Caco-2 (cell line): Measurements from ENCODE around the gene ETV3L. TPM values are rescaled to one million over a fixed set of nuclear protein-coding genes. Genes with fewer than 3 reads are reported as not detected.

ENCODE experiments used
- BruUV-seq: library from RNA; stranded (reverse); fragments of 400-500 nt; replicated peaks from 2 replicates; lab custom pipeline; 2021; lab: Mats Ljungman, UMichigan
- CTCF ChIA-PET: fragments of 300-600 bp; sonication (Branson Sonifier 250); formaldehyde crosslinking; loops from one replicate; lab custom pipeline; 2022; ENCODE audit warnings: antibody characterized with exemption; lab: Charles Lee
- POLR2A ChIA-PET: fragments of 300-600 bp; sonication (Branson Sonifier 250); formaldehyde crosslinking; loops from one replicate; lab custom pipeline; 2022; ENCODE audit warnings: antibody characterized with exemption; lab: Charles Lee
- DNase-seq, 2 experiments: peaks; one replicate each; pipeline versions ENCODE4 v3.0.0 to v3.0.0-alpha.2; 2020 to 2022
- H3K27me3 ChIP-seq: replicated peaks from 2 replicates; pipeline ENCODE4 v1.6.0; 2011; ENCODE audit warnings: low read length; ENCODE audit not compliant: control insufficient read depth, insufficient read depth
- H3K36me3 ChIP-seq: 2 replicates; pipeline ENCODE4 v1.5.1; 2011; ENCODE audit warnings: low read length; ENCODE audit not compliant: control insufficient read depth, insufficient read depth
- H3K4me1 ChIP-seq: fragments of 250-450 bp; sonication (Bioruptor Pico); 2 replicates; pipeline ENCODE4 v1.5.1; 2020; ENCODE audit warnings: mild to moderate bottlenecking
- H3K4me3 ChIP-seq: 2 replicates; pipeline ENCODE4 v1.5.1; 2011; ENCODE audit warnings: low read depth, mild to moderate bottlenecking, control low read depth, low read length
- H3K9me3 ChIP-seq: fragments of 250-450 bp; sonication (Bioruptor Pico); 2 replicates; pipeline ENCODE4 v1.5.1; 2020; ENCODE audit warnings: mild to moderate bottlenecking, moderate library complexity
- H3K27ac Mint-ChIP-seq: one replicate; pipeline ENCODE4 v1.8.0; 2022; ENCODE audit warnings: mixed read lengths; ENCODE audit not compliant: unreplicated experiment
- H3K27me3 Mint-ChIP-seq: one replicate; pipeline ENCODE4 v1.8.0; 2022; ENCODE audit warnings: mixed read lengths; ENCODE audit not compliant: insufficient read depth, unreplicated experiment
- H3K36me3 Mint-ChIP-seq: one replicate; pipeline ENCODE4 v1.8.0; 2022; ENCODE audit warnings: mild to moderate bottlenecking, mixed read lengths; ENCODE audit not compliant: insufficient read depth, unreplicated experiment
- H3K4me1 Mint-ChIP-seq: one replicate; pipeline ENCODE4 v1.8.0; 2022; ENCODE audit warnings: low read depth, mixed read lengths; ENCODE audit not compliant: unreplicated experiment
- H3K4me3 Mint-ChIP-seq: one replicate; pipeline ENCODE4 v1.8.0; 2022; ENCODE audit warnings: mild to moderate bottlenecking, moderate library complexity, mixed read lengths; ENCODE audit not compliant: unreplicated experiment
- H3K9me3 Mint-ChIP-seq: one replicate; pipeline ENCODE4 v1.8.0; 2022; ENCODE audit warnings: mixed read lengths; ENCODE audit not compliant: unreplicated experiment
- intact Hi-C: fragments of 100-400 bp; cut with micrococcal nuclease; formaldehyde crosslinking; loops from one replicate; pipeline ENCODE4 v1.10.0; 2022; ENCODE audit not compliant: unreplicated experiment
- total RNA-seq: library from RNA; stranded (reverse); gene quantifications from 2 replicates; pipeline ENCODE4 v1.2.3, GENCODE V29; 2022
- TF ChIP-seq, protein P1 (sequence below), 2 experiments: fragments of 200-600 bp in 1 of 2; IDR thresholded peaks; 1 replicate in 1 of 2; 2 replicates in 1 of 2; pipeline versions ENCODE4 v1.5.1 to v1.8.0; 2011 to 2022; ENCODE audit warnings: antibody characterized with exemption in 1 of 2, control low read depth in 1 of 2, inconsistent platforms in 1 of 2, low read depth in 1 of 2, low read length in 1 of 2, mild to moderate bottlenecking in 1 of 2, moderate library complexity in 1 of 2; ENCODE audit not compliant: insufficient read depth in 1 of 2, severe bottlenecking in 1 of 2, unreplicated experiment in 1 of 2

Gene ETV3L
- total RNA-seq, 1 experiment from 2014 or later: not detected

GRCh38 chr1:157107702-157108101, 8.1 kb upstream of the ETV3L start:
- no peak for DNase-seq
- no peaks in the 10 kb centered on the region for H3K36me3 Mint-ChIP-seq

DNA sequence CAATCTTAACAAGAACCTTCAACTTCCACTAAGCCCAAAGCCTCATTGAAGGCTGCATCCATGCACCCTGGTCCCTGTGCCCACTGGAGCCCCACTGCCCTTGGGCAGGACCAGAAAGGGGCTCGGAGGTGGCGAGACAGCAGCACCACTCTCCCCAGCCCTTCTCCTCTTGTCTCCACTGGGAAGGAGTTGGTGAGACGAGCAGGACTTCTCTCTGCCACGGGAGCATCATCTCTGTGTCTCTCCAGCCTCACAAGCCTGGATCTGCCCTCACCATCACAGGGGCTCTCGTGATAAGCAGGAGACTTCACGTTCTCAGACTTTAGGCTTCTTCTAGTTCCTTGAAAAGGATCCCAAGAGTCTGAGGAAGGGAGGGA, 7.2 kb upstream of the ETV3L start:
- no peak for DNase-seq
- Mint-ChIP-seq H3K9me3 (no peaks in the 10 kb centered on the region), H3K4me1 (peaks cover 12% of the 10 kb centered on the region), H3K4me3 (no peak overlapping the region), H3K27ac (no peak overlapping the region), H3K36me3 (no peaks in the 10 kb centered on the region), H3K27me3 (peaks cover 10% of the 10 kb centered on the region)
- POLR2A ChIA-PET: no interaction called here
- Histone ChIP-seq H3K36me3 (no peaks in the 10 kb centered on the region), H3K4me1 (no peaks in the 10 kb centered on the region), H3K9me3 (no peaks in the 10 kb centered on the region), H3K27me3 (no peaks in the 10 kb centered on the region; the same call in 1 of the 2 replicates), H3K4me3 (no peak overlapping the region)
- TF ChIP-seq, protein P1, sequence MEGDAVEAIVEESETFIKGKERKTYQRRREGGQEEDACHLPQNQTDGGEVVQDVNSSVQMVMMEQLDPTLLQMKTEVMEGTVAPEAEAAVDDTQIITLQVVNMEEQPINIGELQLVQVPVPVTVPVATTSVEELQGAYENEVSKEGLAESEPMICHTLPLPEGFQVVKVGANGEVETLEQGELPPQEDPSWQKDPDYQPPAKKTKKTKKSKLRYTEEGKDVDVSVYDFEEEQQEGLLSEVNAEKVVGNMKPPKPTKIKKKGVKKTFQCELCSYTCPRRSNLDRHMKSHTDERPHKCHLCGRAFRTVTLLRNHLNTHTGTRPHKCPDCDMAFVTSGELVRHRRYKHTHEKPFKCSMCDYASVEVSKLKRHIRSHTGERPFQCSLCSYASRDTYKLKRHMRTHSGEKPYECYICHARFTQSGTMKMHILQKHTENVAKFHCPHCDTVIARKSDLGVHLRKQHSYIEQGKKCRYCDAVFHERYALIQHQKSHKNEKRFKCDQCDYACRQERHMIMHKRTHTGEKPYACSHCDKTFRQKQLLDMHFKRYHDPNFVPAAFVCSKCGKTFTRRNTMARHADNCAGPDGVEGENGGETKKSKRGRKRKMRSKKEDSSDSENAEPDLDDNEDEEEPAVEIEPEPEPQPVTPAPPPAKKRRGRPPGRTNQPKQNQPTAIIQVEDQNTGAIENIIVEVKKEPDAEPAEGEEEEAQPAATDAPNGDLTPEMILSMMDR (IDR thresholded peaks at IDR 0.05; ENCODE audit: insufficient read depth in 1 of 2, low read depth in 1 of 2, low read length in 1 of 2, severe bottlenecking in 1 of 2, unreplicated experiment in 1 of 2): no peak
- no TSS peak for BruUV-seq
- CTCF ChIA-PET: no interaction called here
- intact Hi-C loops: no loop called here

More at GRCh38 chr1:157107702-157108101, 8.1 kb upstream of the ETV3L start:
- Mint-ChIP-seq H3K4me1 (peaks cover 12% of the 10 kb centered on the region), H3K27me3 (peaks cover 8% of the 10 kb centered on the region), H3K9me3 (no peaks in the 10 kb centered on the region), H3K4me3 (no peak overlapping the region), H3K27ac (no peak overlapping the region)
- intact Hi-C loops: no loop called here
- TF ChIP-seq, protein P1 (IDR thresholded peaks at IDR 0.05; ENCODE audit: insufficient read depth in 1 of 2, low read depth in 1 of 2, low read length in 1 of 2, severe bottlenecking in 1 of 2, unreplicated experiment in 1 of 2): no peak
- H3K36me3 ChIP-seq: no peaks in the 10 kb centered on the region
- CTCF ChIA-PET: no interaction called here
- POLR2A ChIA-PET: no interaction called here
- H3K4me3 ChIP-seq: no peak overlapping the region
- BruUV-seq: no TSS peak
- H3K9me3 ChIP-seq: no peaks in the 10 kb centered on the region
- no peaks in the 10 kb centered on the region; the same call in 1 of the 2 replicates for H3K27me3 ChIP-seq
- no peaks in the 10 kb centered on the region for H3K4me1 ChIP-seq

DNA sequence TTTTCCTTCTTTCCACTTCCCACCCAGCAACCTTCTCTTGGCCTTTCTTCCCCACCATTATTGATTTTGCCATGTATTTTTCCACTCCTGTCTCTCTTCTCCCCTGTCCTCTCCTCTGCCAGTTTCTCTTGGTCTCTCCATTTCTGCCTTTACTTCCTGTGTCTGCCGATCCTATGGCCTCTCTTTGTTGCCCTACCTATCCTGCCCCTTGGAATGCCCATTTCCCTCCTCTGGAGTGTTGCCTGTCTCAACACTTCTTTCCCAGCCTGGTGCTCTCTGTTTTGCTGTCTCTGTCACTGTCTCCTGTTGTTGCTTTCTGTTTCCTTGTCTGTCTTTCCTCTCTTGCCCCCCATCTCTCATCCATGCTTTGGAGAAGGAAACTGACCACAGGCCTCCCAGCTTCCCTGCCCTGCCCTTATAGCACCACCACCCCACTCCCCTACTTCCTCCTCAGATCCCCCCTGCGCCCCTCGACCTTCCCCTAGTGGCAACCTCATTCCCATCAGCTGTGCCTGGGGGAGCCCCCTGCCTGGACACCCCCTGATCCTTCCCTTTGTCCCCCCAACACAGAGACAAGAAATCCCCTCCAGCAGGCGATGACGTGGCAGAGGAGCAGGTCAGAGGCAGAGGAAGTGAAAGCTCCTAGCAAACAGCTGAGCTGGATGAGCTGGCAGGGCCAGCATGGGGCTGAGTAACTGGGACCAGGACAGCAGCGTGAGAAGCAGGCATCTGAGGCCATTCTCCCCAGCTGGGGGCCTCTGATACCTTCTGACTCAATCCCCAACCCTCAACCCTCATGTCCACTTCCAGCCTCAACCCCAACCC, 6.6 kb upstream of the ETV3L start:
- no TSS peak for BruUV-seq
- H3K27me3 Mint-ChIP-seq: peaks cover 10% of the 10 kb centered on the region

More for the DNA sequence above, 6.6 kb upstream of the ETV3L start:
- CTCF ChIA-PET: no interaction called here
- Histone ChIP-seq H3K4me3 (no peak overlapping the region), H3K4me1 (no peaks in the 10 kb centered on the region), H3K27me3 (no peaks in the 10 kb centered on the region; the same call in 1 of the 2 replicates), H3K9me3 (no peaks in the 10 kb centered on the region), H3K36me3 (no peaks in the 10 kb centered on the region)
- TF ChIP-seq, protein P1 (IDR thresholded peaks at IDR 0.05; ENCODE audit: insufficient read depth in 1 of 2, low read depth in 1 of 2, low read length in 1 of 2, severe bottlenecking in 1 of 2, unreplicated experiment in 1 of 2): no peak
- POLR2A ChIA-PET: no interaction called here
- H3K4me1 Mint-ChIP-seq: peaks cover 7% of the 10 kb centered on the region
- no peaks in the 10 kb centered on the region for H3K9me3 Mint-ChIP-seq
- no peak for DNase-seq
- no peak overlapping the region for H3K27ac Mint-ChIP-seq
- intact Hi-C loops: no loop called here
- H3K4me3 Mint-ChIP-seq: no peak overlapping the region
- H3K36me3 Mint-ChIP-seq: no peaks in the 10 kb centered on the region
